Activated CD4-positive, CD25-positive, alpha-beta regulatory T cell treated with anti-CD3 and anti-CD28 coated beads, Interleukin-2, amount 50 U/mL, for 72 hours (primary cell): ENCODE measurements around the gene NOD1.
"Not testable (repeated sequence)": the region's sequence is repeated elsewhere in the genome, so short reads cannot be mapped to it uniquely, and the experiment has no call there.

Source experiments
- DNase-seq: peaks from one replicate; pipeline ENCODE4 v3.0.0; 2021

Gene NOD1

GRCh38 chr7:30411173-30411572, 67.4 kb downstream of the NOD1 start:
- no peak for DNase-seq

DNA sequence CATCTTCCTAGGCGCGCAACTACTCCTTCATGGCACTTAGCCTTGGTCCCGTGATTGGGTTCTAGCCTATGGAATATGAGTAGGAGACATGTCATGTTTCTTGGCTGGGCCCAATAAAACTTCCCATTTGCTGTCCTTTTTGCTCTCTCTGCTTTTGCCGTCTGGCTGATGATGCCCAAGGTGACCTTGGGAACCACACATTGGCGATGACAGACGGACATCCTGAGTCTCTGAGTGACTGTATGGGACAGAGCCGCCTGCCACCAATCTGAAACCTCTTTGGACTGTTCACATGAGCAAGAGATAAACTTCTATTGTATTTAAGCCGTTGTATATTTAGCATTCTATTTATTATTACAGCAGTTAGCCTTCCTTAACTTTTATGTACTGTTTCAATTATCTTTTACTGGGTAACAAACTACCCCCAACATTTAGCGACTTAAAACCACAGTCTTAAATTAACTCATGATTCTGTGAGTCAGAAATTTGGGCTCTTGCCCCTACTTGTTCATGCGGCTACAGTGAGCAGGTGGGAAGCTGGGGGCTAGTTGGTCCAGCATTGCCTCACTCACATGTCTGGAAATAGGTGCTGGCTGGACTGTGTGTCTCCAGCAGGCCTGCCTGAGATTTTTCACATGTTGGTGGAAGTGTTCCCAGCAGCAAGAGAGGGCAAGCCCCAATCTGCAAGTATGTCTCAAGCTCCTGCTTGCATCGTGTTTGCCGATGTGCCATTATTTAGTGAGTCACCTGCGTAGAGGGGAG, 71.7 kb downstream of the NOD1 start:
- DNase-seq, result no peak

- no peak for DNase-seq
Measured at GRCh38 chr7:30405179-30405578, 73.4 kb downstream of the NOD1 start.

- DNase-seq, result no peak
Measured at GRCh38 chr7:30403477-30403876, 75.1 kb downstream of the NOD1 start.

DNA sequence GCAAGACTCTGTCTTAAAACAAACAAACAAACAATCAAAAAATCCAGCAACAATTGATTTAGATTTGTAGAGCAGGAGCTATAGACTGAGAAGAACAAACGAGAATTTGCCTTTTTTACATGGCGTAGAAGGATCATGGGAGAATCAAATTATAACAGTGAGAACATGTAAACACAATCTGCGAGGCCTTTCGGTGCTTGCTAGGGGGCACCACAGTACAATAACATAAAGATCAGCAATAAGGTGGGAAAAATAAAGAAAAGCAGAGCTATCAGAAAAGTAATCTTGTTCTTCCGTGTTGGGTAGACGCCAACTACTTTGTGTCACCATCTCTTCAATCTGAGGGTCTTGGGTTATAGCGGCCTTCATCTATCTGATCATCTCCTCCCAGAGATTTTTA, 82.2 kb downstream of the NOD1 start:
- DNase-seq, result no peak

- no peak for DNase-seq
Measured at GRCh38 chr7:30395676-30396075, 82.9 kb downstream of the NOD1 start.

GRCh38 chr7:30391806-30392205, 86.8 kb downstream of the NOD1 start:
- DNase-seq, result no peak

DNA sequence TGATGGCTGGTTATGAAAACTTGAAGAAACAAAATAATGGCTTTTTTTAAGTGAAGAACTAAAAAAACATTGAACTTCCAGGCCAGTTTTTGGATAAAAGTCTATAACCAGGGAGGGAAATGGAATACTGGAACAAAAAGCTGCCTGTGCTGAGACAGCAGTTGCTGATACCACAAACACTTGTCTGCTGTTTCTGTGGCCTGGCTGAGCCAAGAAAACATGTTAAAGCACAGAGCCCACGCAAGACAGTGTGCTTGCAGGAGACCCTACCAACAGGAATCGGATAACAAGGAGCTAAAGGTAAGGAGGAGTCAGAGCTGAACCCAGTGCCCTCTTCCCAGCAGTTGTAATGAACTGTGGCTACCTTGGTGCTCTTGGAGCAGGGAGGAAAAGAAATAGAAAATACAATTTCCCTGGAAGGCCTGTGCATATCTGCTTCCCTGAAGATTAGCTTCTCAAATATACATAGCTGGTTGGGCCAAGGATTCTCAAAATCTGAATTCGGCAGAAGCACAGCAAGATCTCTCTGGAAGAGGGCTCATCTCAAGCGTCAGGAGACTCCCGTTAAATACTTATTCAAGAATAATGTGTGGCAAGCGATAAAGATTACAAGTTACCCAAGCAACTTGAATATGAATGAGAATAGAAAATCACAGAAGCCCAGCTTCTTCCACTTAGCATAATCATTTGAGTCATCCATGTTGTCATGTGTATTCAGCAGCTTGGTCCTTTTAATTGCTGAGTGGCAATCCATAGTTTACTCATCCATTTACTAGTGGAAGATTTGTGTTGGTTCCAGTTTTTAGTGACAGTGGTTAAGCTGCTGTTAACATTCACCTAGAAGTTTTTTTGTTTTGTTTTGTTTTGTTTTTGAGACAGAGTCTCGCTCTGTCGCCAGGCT, 87.6 kb downstream of the NOD1 start:
- DNase-seq, result no peak

GRCh38 chr7:30389791-30390190, 88.8 kb downstream of the NOD1 start:
- DNase-seq, result no peak

- DNase-seq, result no peak
Measured at GRCh38 chr7:30382607-30383006, 96.0 kb downstream of the NOD1 start.

- not testable (repeated sequence) for DNase-seq
Measured at GRCh38 chr7:30380824-30381223, 97.8 kb downstream of the NOD1 start.

DNA sequence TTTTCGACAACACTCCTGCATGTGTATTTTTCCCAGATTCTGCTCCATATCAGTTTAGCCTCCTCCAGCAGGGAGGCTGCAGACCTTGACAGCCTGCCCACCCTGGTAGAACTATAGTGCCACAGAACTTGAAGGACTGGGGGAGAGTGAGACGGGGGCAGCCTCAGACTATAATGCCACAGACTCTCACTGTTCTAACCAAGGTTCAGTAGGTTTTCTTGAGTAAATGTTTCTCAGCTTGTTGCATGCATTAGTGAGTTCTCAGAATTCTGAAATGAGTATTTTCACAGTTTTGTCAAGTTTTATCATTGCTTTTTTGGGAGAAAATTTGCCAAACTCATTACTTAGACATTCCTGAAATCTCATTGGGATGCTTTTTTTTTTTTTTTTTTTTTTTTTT, 98.3 kb downstream of the NOD1 start:
- DNase-seq, result no peak

- DNase-seq, result no peak
Measured at GRCh38 chr7:30379741-30380140, 98.8 kb downstream of the NOD1 start.

DNA sequence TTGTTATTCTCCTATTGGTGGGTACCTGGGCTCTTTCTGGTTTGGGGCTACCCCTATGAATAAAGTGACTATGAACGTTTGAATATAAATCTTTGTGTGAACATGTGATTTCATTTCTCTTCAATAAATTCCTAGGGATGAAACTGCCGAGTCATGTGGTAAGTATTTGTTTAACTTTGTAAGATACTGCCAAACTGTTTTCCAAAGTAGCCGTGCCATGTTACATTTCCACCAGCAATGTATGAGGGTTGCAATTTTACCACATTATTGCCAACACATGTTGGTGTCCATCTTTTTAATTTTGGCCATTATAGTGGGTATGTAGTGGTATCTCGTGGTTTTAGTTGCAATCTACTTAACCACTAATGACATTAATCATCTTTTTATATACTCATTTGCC, 99.5 kb downstream of the NOD1 start:
- DNase-seq, result no peak

GRCh38 chr7:30378275-30378674, 100.3 kb downstream of the NOD1 start:
- DNase-seq, result no peak
